ENCODE measurements around the gene DAG1.
"Not testable (repeated sequence)": the region's sequence is repeated elsewhere in the genome, so short reads cannot be mapped to it uniquely, and the experiment has no call there.

DAG1 gene

GRCh38 chr3:49470714-49471420, 800 bp downstream of the DAG1 start:
- DNase-seq (ENCODE audit: low spot score): no peak

- no peak for DNase-seq (ENCODE audit: low spot score)
Measured at GRCh38 chr3:49471856-49472495, 1.9 kb downstream of the DAG1 start.

- DNase-seq (ENCODE audit: low spot score): no peak
Measured at GRCh38 chr3:49476563-49476962, 6.5 kb downstream of the DAG1 start.

GRCh38 chr3:49482766-49483165, 12.7 kb downstream of the DAG1 start:
- no peak for DNase-seq (ENCODE audit: low spot score)

GRCh38 chr3:49484471-49484870, 14.4 kb downstream of the DAG1 start:
- peak; percentile 86 for DNase-seq (ENCODE audit: low spot score)

- DNase-seq (ENCODE audit: low spot score): no peak
Measured at GRCh38 chr3:49489247-49489646, 19.2 kb downstream of the DAG1 start.

GRCh38 chr3:49492969-49493368, 22.9 kb downstream of the DAG1 start:
- DNase-seq (ENCODE audit: low spot score): no peak

- DNase-seq (ENCODE audit: low spot score): no peak
Measured at GRCh38 chr3:49493901-49494300, 23.8 kb downstream of the DAG1 start.

- DNase-seq (ENCODE audit: low spot score): no peak
Measured at GRCh38 chr3:49495023-49495422, 25.0 kb downstream of the DAG1 start.

- DNase-seq (ENCODE audit: low spot score): not testable (repeated sequence)
Measured at GRCh38 chr3:49496845-49497244, 26.8 kb downstream of the DAG1 start.

GRCh38 chr3:49497606-49498005, 27.5 kb downstream of the DAG1 start:
- DNase-seq (ENCODE audit: low spot score): no peak

- no peak for DNase-seq (ENCODE audit: low spot score)
Measured at GRCh38 chr3:49498239-49498638, 28.2 kb downstream of the DAG1 start.

- no peak for DNase-seq (ENCODE audit: low spot score)
Measured at GRCh38 chr3:49498648-49499047, 28.6 kb downstream of the DAG1 start.

- no peak for DNase-seq (ENCODE audit: low spot score)
Measured at GRCh38 chr3:49500205-49500731, 30.2 kb downstream of the DAG1 start.

- DNase-seq (ENCODE audit: low spot score): peak; percentile 93
Measured at GRCh38 chr3:49500732-49501609, 30.9 kb downstream of the DAG1 start.

- no peak for DNase-seq (ENCODE audit: low spot score)
Measured at GRCh38 chr3:49501842-49502241, 31.8 kb downstream of the DAG1 start.

- no peak for DNase-seq (ENCODE audit: low spot score)
Measured at GRCh38 chr3:49506906-49507305, 36.8 kb downstream of the DAG1 start.

- no peak for DNase-seq (ENCODE audit: low spot score)
Measured at GRCh38 chr3:49509028-49509561, 39.0 kb downstream of the DAG1 start.

GRCh38 chr3:49511639-49512038, 41.6 kb downstream of the DAG1 start:
- no peak for DNase-seq (ENCODE audit: low spot score)

- DNase-seq (ENCODE audit: low spot score): no peak
Measured at GRCh38 chr3:49512781-49513355, 42.8 kb downstream of the DAG1 start.

GRCh38 chr3:49513494-49514124, 43.5 kb downstream of the DAG1 start:
- no peak for DNase-seq (ENCODE audit: low spot score)

GRCh38 chr3:49518016-49518415, 47.9 kb downstream of the DAG1 start:
- no peak for DNase-seq (ENCODE audit: low spot score)
